HG03196 (cell line): ENCODE measurements around the gene EYS.

Experiments
- ATAC-seq: cut with Tn5 transposase; IDR thresholded peaks from one replicate; pipeline ENCODE4 v1.9.1; 2021; ENCODE audit not compliant: unreplicated experiment

Gene EYS

GRCh38 chr6:65253041-65253440, 454.0 kb downstream of the EYS start:
- ATAC-seq, result no peak

GRCh38 chr6:65248101-65248610, 458.9 kb downstream of the EYS start:
- ATAC-seq, result no peak

GRCh38 chr6:65231616-65232015, 475.4 kb downstream of the EYS start:
- no peak for ATAC-seq

- ATAC-seq, result no peak
These were observed 477.2 kb downstream of the EYS start for GRCh38 chr6:65229825-65230224.

GRCh38 chr6:65221153-65221552, 485.9 kb downstream of the EYS start:
- no peak for ATAC-seq

GRCh38 chr6:65202738-65203137, 504.3 kb downstream of the EYS start:
- ATAC-seq, result no peak

GRCh38 chr6:65199683-65200082, 507.3 kb downstream of the EYS start:
- ATAC-seq, result no peak

- ATAC-seq, result no peak
These were observed 507.9 kb downstream of the EYS start for GRCh38 chr6:65199121-65199520.

GRCh38 chr6:65191471-65191870, 515.6 kb downstream of the EYS start:
- ATAC-seq, result no peak

- ATAC-seq, result no peak
These were observed 517.7 kb downstream of the EYS start for GRCh38 chr6:65189236-65189881.

GRCh38 chr6:65186826-65187225, 520.2 kb downstream of the EYS start:
- ATAC-seq, result no peak

GRCh38 chr6:65182681-65183080, 524.3 kb downstream of the EYS start:
- ATAC-seq, result no peak

GRCh38 chr6:65170273-65170672, 536.8 kb downstream of the EYS start:
- ATAC-seq, result no peak

GRCh38 chr6:65161661-65162060, 545.4 kb downstream of the EYS start:
- no peak for ATAC-seq

GRCh38 chr6:65157025-65157424, 550.0 kb downstream of the EYS start:
- no peak for ATAC-seq

- no peak for ATAC-seq
These were observed 551.9 kb downstream of the EYS start for GRCh38 chr6:65155083-65155482.

GRCh38 chr6:65149841-65150240, 557.2 kb downstream of the EYS start:
- no peak for ATAC-seq

GRCh38 chr6:65148839-65149238, 558.2 kb downstream of the EYS start:
- no peak for ATAC-seq

GRCh38 chr6:65135567-65135966, 571.5 kb downstream of the EYS start:
- no peak for ATAC-seq

- no peak for ATAC-seq
These were observed 580.4 kb downstream of the EYS start for GRCh38 chr6:65126667-65127066.

- ATAC-seq, result no peak
These were observed 583.5 kb downstream of the EYS start for GRCh38 chr6:65123521-65123920.

- no peak for ATAC-seq
These were observed 589.1 kb downstream of the EYS start for GRCh38 chr6:65117817-65118409.

GRCh38 chr6:65116326-65116725, 590.7 kb downstream of the EYS start:
- no peak for ATAC-seq
